B cell (primary cell): Measurements from ENCODE around the gene C3. TPM values are rescaled to one million over a fixed set of nuclear protein-coding genes. Genes with fewer than 3 reads are reported as not detected.

ENCODE experiments used
- ATAC-seq: fragments of 200-7000 bp; cut with Tn5 transposase; one replicate; pipeline ENCODE4 v1.10.0; 2021; ENCODE audit warnings: low read depth, mild to moderate bottlenecking, moderate number of reproducible peaks, moderate library complexity
- CTCF ChIA-PET: fragments of 350-600 bp; sonication (Branson Sonifier 250); formaldehyde crosslinking; loops from one replicate; lab custom pipeline; 2021; ENCODE audit warnings: antibody characterized with exemption, inconsistent platforms; lab: Charles Lee
- POLR2A ChIA-PET: fragments of 350-600 bp; sonication (Branson Sonifier 250); formaldehyde crosslinking; loops from one replicate; lab custom pipeline; 2021; ENCODE audit warnings: antibody characterized with exemption; lab: Charles Lee
- DNase-seq: peaks from one replicate; pipeline ENCODE4 v3.0.0; 2013
- H2AFZ ChIP-seq: 2 replicates; pipeline ENCODE4 v1.6.1; 2012; ENCODE audit warnings: mild to moderate bottlenecking, low read depth, low read length; ENCODE audit not compliant: insufficient read depth, poor library complexity, severe bottlenecking
- H3K27ac ChIP-seq, 2 donors: 1 replicate in 1 of 2; 2 replicates in 1 of 2; pipeline ENCODE4 v1.5.1; 2012 to 2013; ENCODE audit warnings: low read length in 2 of 2, mild to moderate bottlenecking in 2 of 2, moderate library complexity in 1 of 2
- H3K27me3 ChIP-seq, 4 experiments: fragments of 200-600 bp in 1 of 4; sonication (generic) in 1 of 4; replicated peaks in 1 of 4; 1 replicate in 2 of 4; 2 replicates in 2 of 4; pipeline versions ENCODE4 v1.6.1 to v1.7.0; 2013 to 2016; ENCODE audit warnings: low read length in 3 of 4, mild to moderate bottlenecking in 2 of 4, mixed read lengths in 1 of 4, moderate library complexity in 1 of 4; ENCODE audit not compliant: insufficient read depth in 4 of 4, control insufficient read depth in 3 of 4; ENCODE audit errors: control extremely low read depth in 1 of 4
- H3K36me3 ChIP-seq, 2 experiments: replicated peaks in 1 of 2; 1 replicate in 1 of 2; 2 replicates in 1 of 2; pipeline versions ENCODE4 v1.6.1 to v1.7.1; 2013; ENCODE audit warnings: low read length in 1 of 2; ENCODE audit not compliant: insufficient read depth in 2 of 2, control insufficient read depth in 1 of 2; ENCODE audit errors: control extremely low read depth in 1 of 2, extremely low read depth in 1 of 2
- H3K4me1 ChIP-seq, 2 donors: fragments of 200-600 bp in 1 of 2; sonication (generic) in 1 of 2; 1 replicate in 1 of 2; 2 replicates in 1 of 2; pipeline versions ENCODE4 v1.5.1 to v1.6.1; 2013 to 2017; ENCODE audit warnings: low read length in 2 of 2; ENCODE audit not compliant: control insufficient read depth in 2 of 2, insufficient read depth in 2 of 2
- H3K4me2 ChIP-seq: replicated peaks from 2 replicates; pipeline ENCODE3; 2012; ENCODE audit warnings: mild to moderate bottlenecking, low read depth, low read length; ENCODE audit not compliant: poor library complexity, severe bottlenecking
- H3K4me3 ChIP-seq, 5 experiments: fragments of 200-600 bp in 1 of 5; sonication (generic) in 1 of 5; 1 replicate in 3 of 5; 2 replicates in 2 of 5; pipeline versions ENCODE4 v1.5.1 to v1.7.0; 2011 to 2016; ENCODE audit warnings: low read length in 4 of 5, mild to moderate bottlenecking in 4 of 5, low read depth in 2 of 5, control low read depth in 1 of 5, moderate library complexity in 1 of 5; ENCODE audit not compliant: insufficient read depth in 1 of 5; ENCODE audit errors: control extremely low read depth in 1 of 5, extremely low read depth in 1 of 5
- H3K79me2 ChIP-seq: fragments of 200-600 bp; sonication (generic); one replicate; pipeline ENCODE4 v1.6.0; 2016; ENCODE audit warnings: low read length; ENCODE audit not compliant: control insufficient read depth, insufficient read depth
- H3K9ac ChIP-seq: fragments of 200-600 bp; sonication (generic); 2 replicates; pipeline ENCODE4 v1.6.1; 2017; ENCODE audit warnings: mild to moderate bottlenecking, low read length, moderate library complexity
- H3K9me3 ChIP-seq, 3 donors: one replicate each; pipeline versions ENCODE4 v1.6.1 to v1.7.1; 2013; ENCODE audit warnings: low read length in 2 of 3; ENCODE audit not compliant: control insufficient read depth in 2 of 3, insufficient read depth in 1 of 3; ENCODE audit errors: control extremely low read depth in 1 of 3
- H4K20me1 ChIP-seq: 2 replicates; pipeline ENCODE4 v1.6.0; 2012; ENCODE audit warnings: mild to moderate bottlenecking, low read length; ENCODE audit not compliant: insufficient read depth, control insufficient read depth, poor library complexity, severe bottlenecking
- H3K27ac Mint-ChIP-seq: one replicate; pipeline ENCODE4 v1.8.0; 2021; ENCODE audit warnings: mixed read lengths
- H3K27me3 Mint-ChIP-seq: one replicate; pipeline ENCODE4 v1.8.0; 2021; ENCODE audit warnings: mixed read lengths
- H3K4me1 Mint-ChIP-seq: one replicate; pipeline ENCODE4 v1.8.0; 2021; ENCODE audit warnings: mixed read lengths
- H3K4me3 Mint-ChIP-seq: one replicate; pipeline ENCODE4 v1.8.0; 2021; ENCODE audit warnings: mixed read lengths
- H3K9me3 Mint-ChIP-seq: one replicate; pipeline ENCODE4 v1.8.0; 2022; ENCODE audit warnings: mixed read lengths; ENCODE audit not compliant: insufficient read depth
- EZH2 ChIP-seq: IDR thresholded peaks from 2 replicates; pipeline ENCODE4 v1.6.1; 2012; ENCODE audit warnings: borderline replicate concordance, low read depth, mild to moderate bottlenecking, moderate library complexity, low read length; ENCODE audit not compliant: insufficient read depth, poor library complexity, severe bottlenecking
- WGBS: methylation state at CpG from one replicate; pipeline ENCODE4 v1.1.5; 2013; ENCODE audit warnings: missing lambda C conversion rate; ENCODE audit not compliant: insufficient coverage; 5-methylcytosine and 5-hydroxymethylcytosine counted together
- intact Hi-C: fragments of 100-400 bp; cut with micrococcal nuclease; formaldehyde crosslinking; loops from one replicate; pipeline ENCODE4 v1.10.0; 2022
- polyA plus RNA-seq: library from polyadenylated mRNA; depleted of rRNA; stranded (reverse); fragments of >200 nt; gene quantifications from 2 replicates; pipeline ENCODE4 v1.2.3, GENCODE V29; 2012
- total RNA-seq, 2 donors: library from RNA; stranded (reverse); fragments of 120-200 nt in 1 of 2; gene quantifications; 1 replicate in 1 of 2; 2 replicates in 1 of 2; pipeline versions ENCODE4 v1.2.3 to v1.2.4, GENCODE V29; 2013 to 2022
- TF ChIP-seq, protein P1 (sequence below): fragments of 200-600 bp; IDR thresholded peaks from one replicate; pipeline ENCODE4 v1.8.0; 2022; ENCODE audit warnings: antibody characterized with exemption, mild to moderate bottlenecking

The C3 gene
- total and polyA plus RNA-seq, 2 donors (not counting 1 experiment from before 2014, with no cell fraction given) = 0.01 to 0.47 TPM

GRCh38 chr19:6739390-6739882, 19.0 kb upstream of the C3 start, which contains the start of gene TRIP10:
TRIP10 (plus strand) TSS chr19:6739680; CDS start chr19:6739762, 82 bp downstream.
- peaks cover 10% of the 10 kb centered on the region for H3K79me2 ChIP-seq
- H3K4me2 ChIP-seq = peak within 1 kb of the TSS; percentile 89
- intact Hi-C loops = loop anchor here (1.0 to 5.0 kb wide), 5 partner anchors 33 to 367 kb away; partner anchors contain the start of genes ALKBH7, CD70 and VAV1
- Mint-ChIP-seq H3K27me3 (no peaks in the 10 kb centered on the region), H3K4me1 (peaks cover 39% of the 10 kb centered on the region), H3K27ac (peak within 1 kb of the TSS; percentile 99), H3K4me3 (peak within 1 kb of the TSS; percentile 94), H3K9me3 (no peaks in the 10 kb centered on the region)
- WGBS = under 1% methylated on average over 41 of the region's 47 CpGs
- H3K36me3 ChIP-seq = no peaks in the 10 kb centered on the region
- H3K27me3 ChIP-seq = no peaks in the 10 kb centered on the region
- H3K27ac ChIP-seq = peak within 1 kb of the TSS; percentile 64 to 67
- H3K4me1 ChIP-seq = peaks cover 39 to 51% of the 10 kb centered on the region in 2 donors
- H3K9me3 ChIP-seq = no peaks in the 10 kb centered on the region
- DNase-seq = peak; percentile 87
- H3K9ac ChIP-seq = peak within 1 kb of the TSS; percentile 61
- H3K4me3 ChIP-seq = peak within 1 kb of the TSS; percentile 36 to 74 (median 59)
- H2AFZ ChIP-seq = peak within 1 kb of the TSS; percentile 59
- no peaks in the 10 kb centered on the region for H4K20me1 ChIP-seq
- CTCF ChIA-PET = interaction anchor here (0.5 to 5.3 kb wide), 10 partner anchors 19 to 124 kb away, joined by 3 to 118 read pairs (median 6); partner anchors contain the start of genes C3, SH2D3A and VAV1
- POLR2A ChIA-PET = interaction anchor here (0.5 to 4.5 kb wide), 2 partner anchors 33 to 214 kb away, joined by 4 to 17 read pairs; partner anchors contain the start of gene VAV1
- peak; percentile 16 for ATAC-seq
- TF ChIP-seq, protein P1, sequence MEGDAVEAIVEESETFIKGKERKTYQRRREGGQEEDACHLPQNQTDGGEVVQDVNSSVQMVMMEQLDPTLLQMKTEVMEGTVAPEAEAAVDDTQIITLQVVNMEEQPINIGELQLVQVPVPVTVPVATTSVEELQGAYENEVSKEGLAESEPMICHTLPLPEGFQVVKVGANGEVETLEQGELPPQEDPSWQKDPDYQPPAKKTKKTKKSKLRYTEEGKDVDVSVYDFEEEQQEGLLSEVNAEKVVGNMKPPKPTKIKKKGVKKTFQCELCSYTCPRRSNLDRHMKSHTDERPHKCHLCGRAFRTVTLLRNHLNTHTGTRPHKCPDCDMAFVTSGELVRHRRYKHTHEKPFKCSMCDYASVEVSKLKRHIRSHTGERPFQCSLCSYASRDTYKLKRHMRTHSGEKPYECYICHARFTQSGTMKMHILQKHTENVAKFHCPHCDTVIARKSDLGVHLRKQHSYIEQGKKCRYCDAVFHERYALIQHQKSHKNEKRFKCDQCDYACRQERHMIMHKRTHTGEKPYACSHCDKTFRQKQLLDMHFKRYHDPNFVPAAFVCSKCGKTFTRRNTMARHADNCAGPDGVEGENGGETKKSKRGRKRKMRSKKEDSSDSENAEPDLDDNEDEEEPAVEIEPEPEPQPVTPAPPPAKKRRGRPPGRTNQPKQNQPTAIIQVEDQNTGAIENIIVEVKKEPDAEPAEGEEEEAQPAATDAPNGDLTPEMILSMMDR = no peak
- TF ChIP-seq EZH2 = no peak
